Natural killer cell (primary cell): Measurements from ENCODE around the gene GLIS1. TPM values are rescaled to one million over a fixed set of nuclear protein-coding genes. Genes with fewer than 3 reads are reported as not detected.
A peak's percentile ranks its signal among the peaks of the same experiment; 100 is the strongest.

Source experiments
- ATAC-seq, 3 donors: fragments of 150-1000 bp in 2 of 3; fragments of 200-7000 bp in 1 of 3; cut with Tn5 transposase; 1 replicate in 1 of 3; 2 replicates in 2 of 3; pipeline ENCODE4 v1.10.0; 2021; ENCODE audit warnings: mild to moderate bottlenecking in 2 of 3, moderate library complexity in 2 of 3
- DNase-seq, 2 donors: peaks; one replicate each; pipeline versions ENCODE4 v3.0.0 to v3.0.0-alpha.2; 2013 to 2021; ENCODE audit warnings: mixed read lengths in 1 of 2
- H3K27ac ChIP-seq: one replicate; pipeline ENCODE4 v1.5.1; 2013; ENCODE audit warnings: mild to moderate bottlenecking, low read length
- H3K27me3 ChIP-seq: one replicate; pipeline ENCODE4 v1.6.1; 2013; ENCODE audit warnings: low read length; ENCODE audit not compliant: control insufficient read depth, insufficient read depth
- H3K36me3 ChIP-seq: one replicate; pipeline ENCODE4 v1.6.1; 2013; ENCODE audit warnings: low read length; ENCODE audit not compliant: control insufficient read depth, insufficient read depth
- H3K4me1 ChIP-seq: one replicate; pipeline ENCODE4 v1.6.1; 2013; ENCODE audit warnings: low read length; ENCODE audit not compliant: control insufficient read depth, insufficient read depth
- H3K4me3 ChIP-seq: one replicate; pipeline ENCODE4 v1.5.1; 2013; ENCODE audit warnings: low read length
- H3K9me3 ChIP-seq: one replicate; pipeline ENCODE4 v1.6.1; 2013; ENCODE audit warnings: low read length; ENCODE audit not compliant: control insufficient read depth, insufficient read depth
- H3K27ac Mint-ChIP-seq, 2 donors: one replicate each; pipeline ENCODE4 v1.8.0; 2022; ENCODE audit warnings: mild to moderate bottlenecking in 2 of 2, mixed read lengths in 2 of 2, moderate library complexity in 1 of 2
- H3K27me3 Mint-ChIP-seq, 2 donors: one replicate each; pipeline ENCODE4 v1.8.0; 2022; ENCODE audit warnings: low read depth in 2 of 2, mixed read lengths in 2 of 2
- H3K36me3 Mint-ChIP-seq: one replicate; pipeline ENCODE4 v1.8.0; 2022; ENCODE audit warnings: mixed read lengths
- H3K4me1 Mint-ChIP-seq, 2 donors: one replicate each; pipeline ENCODE4 v1.8.0; 2022; ENCODE audit warnings: mixed read lengths in 2 of 2
- H3K4me3 Mint-ChIP-seq: one replicate; pipeline ENCODE4 v1.8.0; 2022; ENCODE audit warnings: mild to moderate bottlenecking, moderate library complexity, mixed read lengths
- H3K9me3 Mint-ChIP-seq, 2 donors: one replicate each; pipeline ENCODE4 v1.8.0; 2022; ENCODE audit warnings: mixed read lengths in 2 of 2
- CTCF ChIP-seq: fragments of 200-600 bp; IDR thresholded peaks from one replicate; pipeline ENCODE4 v1.8.0; 2022; ENCODE audit warnings: antibody characterized with exemption
- WGBS: methylation state at CpG from one replicate; pipeline ENCODE4 v1.1.7; 2013; ENCODE audit warnings: missing lambda C conversion rate; ENCODE audit not compliant: insufficient coverage; 5-methylcytosine and 5-hydroxymethylcytosine counted together
- intact Hi-C: fragments of 100-400 bp; cut with micrococcal nuclease; formaldehyde crosslinking; loops from one replicate; pipeline ENCODE4 v1.14.2; 2022
- total RNA-seq, 4 donors: library from RNA; stranded (reverse); fragments of 120-200 nt in 1 of 4; gene quantifications; one replicate each; pipeline versions ENCODE4 v1.2.3 to v1.2.4, GENCODE V29; 2013 to 2022

The GLIS1 gene
- total RNA-seq, 3 donors from 2014 or later (not counting 1 experiment from before 2014, with no cell fraction given): not detected

- H3K27me3 Mint-ChIP-seq: peaks cover 13 to 16% of the 10 kb centered on the region in 2 donors
- no peak for TF ChIP-seq CTCF
- 45% methylated on average over 4 of the region's 4 CpGs for WGBS
- Histone ChIP-seq H3K9me3 (peaks cover 5% of the 10 kb centered on the region), H3K27ac (no peak overlapping the region), H3K36me3 (no peaks in the 10 kb centered on the region), H3K4me3 (no peak overlapping the region), H3K4me1 (no peaks in the 10 kb centered on the region), H3K27me3 (no peaks in the 10 kb centered on the region)
- H3K36me3 Mint-ChIP-seq: peaks cover 19% of the 10 kb centered on the region
- H3K4me1 Mint-ChIP-seq: no peaks in the 10 kb centered on the region
- peaks cover 4 to 12% of the 10 kb centered on the region in 2 donors for H3K9me3 Mint-ChIP-seq
- ATAC-seq (no peak), DNase-seq (peak in 1 of 2 donors; percentile 10)
- no peak overlapping the region for H3K27ac Mint-ChIP-seq
- intact Hi-C loops: no loop called here
- H3K4me3 Mint-ChIP-seq: no peak overlapping the region
Measured at GRCh38 chr1:53615101-53615500, 123.9 kb downstream of the GLIS1 start.

GRCh38 chr1:53614231-53615021 is 124.5 kb downstream of the GLIS1 start:
- H3K27ac ChIP-seq: no peak overlapping the region
- H3K36me3 Mint-ChIP-seq: peaks cover 20% of the 10 kb centered on the region
- intact Hi-C loops: no loop called here
- no peak for TF ChIP-seq CTCF
- H3K36me3 ChIP-seq: no peaks in the 10 kb centered on the region
- H3K27me3 Mint-ChIP-seq: peaks cover 15 to 16% of the 10 kb centered on the region in 2 donors
- no peaks in the 10 kb centered on the region for H3K27me3 ChIP-seq
- no peaks in the 10 kb centered on the region for H3K4me1 Mint-ChIP-seq
- 72% methylated on average over 12 of the region's 12 CpGs for WGBS
- ATAC-seq (no peak), DNase-seq (no peak)
- no peak overlapping the region for H3K4me3 Mint-ChIP-seq
- H3K4me1 ChIP-seq: no peaks in the 10 kb centered on the region
- H3K9me3 Mint-ChIP-seq: peaks cover 4 to 14% of the 10 kb centered on the region in 2 donors
- peaks cover 5% of the 10 kb centered on the region for H3K9me3 ChIP-seq
- H3K27ac Mint-ChIP-seq: no peak overlapping the region
- H3K4me3 ChIP-seq: no peak overlapping the region

- Histone ChIP-seq H3K4me1 (peaks cover 14% of the 10 kb centered on the region), H3K27ac (no peak overlapping the region), H3K4me3 (no peak overlapping the region), H3K27me3 (no peaks in the 10 kb centered on the region), H3K36me3 (no peaks in the 10 kb centered on the region), H3K9me3 (peaks cover 5% of the 10 kb centered on the region)
- Mint-ChIP-seq H3K27ac (no peak overlapping the region), H3K4me1 (peaks cover 0 to 14% of the 10 kb centered on the region in 2 donors), H3K36me3 (peaks cover 20% of the 10 kb centered on the region), H3K4me3 (no peak overlapping the region), H3K9me3 (peaks cover 4 to 14% of the 10 kb centered on the region in 2 donors), H3K27me3 (peaks cover 23% of the 10 kb centered on the region in 2 donors)
- no peak for TF ChIP-seq CTCF
- intact Hi-C loops: no loop called here
- ATAC-seq (no peak), DNase-seq (peak in 1 of 2 donors; percentile 4)
Measured at GRCh38 chr1:53608676-53609075, 130.3 kb downstream of the GLIS1 start.

- Histone ChIP-seq H3K27ac (no peak overlapping the region), H3K27me3 (no peaks in the 10 kb centered on the region), H3K4me3 (no peak overlapping the region), H3K36me3 (no peaks in the 10 kb centered on the region), H3K9me3 (peaks cover 5% of the 10 kb centered on the region), H3K4me1 (peaks cover 19% of the 10 kb centered on the region)
- Mint-ChIP-seq H3K27me3 (peaks cover 23% of the 10 kb centered on the region in 2 donors), H3K27ac (no peak overlapping the region), H3K4me3 (no peak overlapping the region), H3K36me3 (peaks cover 20% of the 10 kb centered on the region), H3K4me1 (peaks cover 0 to 17% of the 10 kb centered on the region in 2 donors), H3K9me3 (peaks cover 4 to 14% of the 10 kb centered on the region in 2 donors)
- WGBS: 100% methylated on average over 1 of the region's 2 CpGs
- intact Hi-C loops: no loop called here
- no peak for TF ChIP-seq CTCF
- ATAC-seq: no peak
- DNase-seq: no peak
Measured at GRCh38 chr1:53608071-53608470, 130.9 kb downstream of the GLIS1 start.
